Subcutaneous adipose tissue (tissue), 4 donors: ENCODE measurements around the gene GPN2. TPM values are rescaled to one million over a fixed set of nuclear protein-coding genes. Genes with fewer than 3 reads are reported as not detected.

Experiments
- total RNA-seq, 4 donors: library from RNA; depleted of rRNA; stranded (reverse); fragments of >200 nt; gene quantifications; one replicate each; pipeline ENCODE4 v1.1.0, GENCODE V29; 2016
- TF ChIP-seq, protein P1 (sequence below): fragments of 450-650 bp; IDR thresholded peaks from one replicate; pipeline ENCODE4 v1.5.1; 2016; ENCODE audit warnings: low read depth, mild to moderate bottlenecking, control low read depth, antibody characterized with exemption, moderate library complexity

GPN2 gene
- total RNA-seq, 4 donors from 2014 or later: 8.5 to 12.2 (median 9.9) TPM

DNA sequence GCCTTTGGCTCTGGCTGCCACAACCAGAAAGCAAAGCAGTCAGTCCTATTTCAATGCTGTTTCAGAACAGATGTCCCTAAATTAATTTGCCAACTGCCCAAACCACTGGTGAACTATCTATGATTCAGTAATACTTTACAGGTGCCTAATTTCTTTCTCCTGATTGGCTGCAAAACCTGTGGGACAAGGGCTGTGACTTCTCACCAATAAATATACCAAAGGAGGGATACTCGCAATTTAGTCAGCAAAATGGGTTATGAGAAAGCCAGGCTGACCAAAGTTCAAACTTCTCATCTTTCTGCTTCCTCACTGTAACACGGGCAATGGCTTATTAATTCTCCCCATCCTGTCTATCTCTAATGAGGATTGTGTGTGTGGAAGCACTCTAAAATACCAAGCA, 12.8 kb downstream of the GPN2 start:
- TF ChIP-seq, protein P1, sequence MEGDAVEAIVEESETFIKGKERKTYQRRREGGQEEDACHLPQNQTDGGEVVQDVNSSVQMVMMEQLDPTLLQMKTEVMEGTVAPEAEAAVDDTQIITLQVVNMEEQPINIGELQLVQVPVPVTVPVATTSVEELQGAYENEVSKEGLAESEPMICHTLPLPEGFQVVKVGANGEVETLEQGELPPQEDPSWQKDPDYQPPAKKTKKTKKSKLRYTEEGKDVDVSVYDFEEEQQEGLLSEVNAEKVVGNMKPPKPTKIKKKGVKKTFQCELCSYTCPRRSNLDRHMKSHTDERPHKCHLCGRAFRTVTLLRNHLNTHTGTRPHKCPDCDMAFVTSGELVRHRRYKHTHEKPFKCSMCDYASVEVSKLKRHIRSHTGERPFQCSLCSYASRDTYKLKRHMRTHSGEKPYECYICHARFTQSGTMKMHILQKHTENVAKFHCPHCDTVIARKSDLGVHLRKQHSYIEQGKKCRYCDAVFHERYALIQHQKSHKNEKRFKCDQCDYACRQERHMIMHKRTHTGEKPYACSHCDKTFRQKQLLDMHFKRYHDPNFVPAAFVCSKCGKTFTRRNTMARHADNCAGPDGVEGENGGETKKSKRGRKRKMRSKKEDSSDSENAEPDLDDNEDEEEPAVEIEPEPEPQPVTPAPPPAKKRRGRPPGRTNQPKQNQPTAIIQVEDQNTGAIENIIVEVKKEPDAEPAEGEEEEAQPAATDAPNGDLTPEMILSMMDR: no peak

DNA sequence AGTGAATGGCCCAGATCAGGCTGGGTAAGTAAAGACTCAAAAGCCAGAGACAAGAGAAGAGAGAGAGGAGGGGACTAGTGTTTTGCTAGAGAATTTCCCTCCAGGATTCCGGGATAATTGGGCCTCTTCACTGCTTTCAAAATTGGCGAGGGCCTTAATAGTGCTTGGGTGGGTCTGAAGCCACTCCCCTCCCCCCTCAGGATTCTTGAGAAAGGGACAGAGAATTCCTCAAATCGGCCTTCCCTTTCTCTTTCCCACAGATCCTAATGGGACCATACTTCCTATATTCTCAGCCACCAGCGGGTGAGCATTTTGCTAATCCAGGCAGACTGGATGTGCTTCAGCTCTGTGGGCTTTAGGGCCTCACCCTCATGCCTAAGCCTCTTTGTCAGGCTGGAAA, 15.2 kb downstream of the GPN2 start:
- TF ChIP-seq, protein P1: no peak

DNA sequence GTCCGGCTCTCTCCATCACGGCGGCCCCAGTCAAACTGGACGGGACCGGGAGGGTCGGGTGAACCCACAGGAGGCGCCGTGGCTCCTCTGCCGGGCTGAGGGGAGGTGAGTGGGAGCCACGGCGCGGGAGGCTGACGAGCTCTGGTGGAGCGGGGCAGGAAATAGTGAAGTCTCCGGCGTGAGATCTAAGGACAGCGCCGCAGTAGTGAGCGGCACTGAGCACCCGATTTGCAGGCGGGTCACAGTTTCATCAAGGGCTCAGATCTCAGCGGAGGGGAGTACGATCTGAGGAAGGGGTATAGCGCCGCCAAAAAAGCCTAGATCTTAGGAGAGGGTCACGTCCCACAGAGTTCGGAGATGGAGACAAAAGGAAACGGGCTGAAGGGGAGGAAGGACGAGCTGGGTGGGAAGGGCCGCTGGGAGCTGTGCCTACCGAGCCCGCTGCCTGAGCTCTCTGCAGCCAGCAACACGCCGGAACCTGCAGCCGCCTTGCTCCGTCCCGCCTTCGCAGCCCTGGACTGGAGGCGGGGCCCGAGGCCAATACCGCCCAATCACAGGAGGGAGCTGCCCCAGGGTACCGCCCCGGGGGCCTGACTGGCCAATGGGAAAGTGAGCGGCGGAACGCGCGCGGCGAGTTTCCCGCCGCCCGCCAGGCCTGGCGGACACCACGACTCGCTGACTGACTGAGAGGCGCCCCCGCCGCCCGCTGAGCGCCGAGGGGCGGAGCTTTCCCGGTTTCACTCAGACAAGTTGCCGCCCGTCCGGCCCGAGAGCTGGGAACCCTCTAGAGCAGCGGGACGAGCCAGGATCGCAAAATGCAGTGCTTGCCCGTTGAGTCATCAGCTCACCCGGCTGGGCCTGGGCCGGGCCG, 25.2 kb downstream of the GPN2 start:
- TF ChIP-seq, protein P1: no peak

DNA sequence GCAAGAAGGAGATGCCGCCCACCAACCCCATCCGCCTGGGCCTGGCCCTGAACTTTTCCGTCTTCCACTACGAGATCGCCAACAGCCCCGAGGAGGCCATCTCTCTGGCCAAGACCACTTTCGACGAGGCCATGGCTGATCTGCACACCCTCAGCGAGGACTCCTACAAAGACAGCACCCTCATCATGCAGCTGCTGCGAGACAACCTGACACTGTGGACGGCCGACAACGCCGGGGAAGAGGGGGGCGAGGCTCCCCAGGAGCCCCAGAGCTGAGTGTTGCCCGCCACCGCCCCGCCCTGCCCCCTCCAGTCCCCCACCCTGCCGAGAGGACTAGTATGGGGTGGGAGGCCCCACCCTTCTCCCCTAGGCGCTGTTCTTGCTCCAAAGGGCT, 26.4 kb downstream of the GPN2 start:
- TF ChIP-seq, protein P1: no peak

DNA sequence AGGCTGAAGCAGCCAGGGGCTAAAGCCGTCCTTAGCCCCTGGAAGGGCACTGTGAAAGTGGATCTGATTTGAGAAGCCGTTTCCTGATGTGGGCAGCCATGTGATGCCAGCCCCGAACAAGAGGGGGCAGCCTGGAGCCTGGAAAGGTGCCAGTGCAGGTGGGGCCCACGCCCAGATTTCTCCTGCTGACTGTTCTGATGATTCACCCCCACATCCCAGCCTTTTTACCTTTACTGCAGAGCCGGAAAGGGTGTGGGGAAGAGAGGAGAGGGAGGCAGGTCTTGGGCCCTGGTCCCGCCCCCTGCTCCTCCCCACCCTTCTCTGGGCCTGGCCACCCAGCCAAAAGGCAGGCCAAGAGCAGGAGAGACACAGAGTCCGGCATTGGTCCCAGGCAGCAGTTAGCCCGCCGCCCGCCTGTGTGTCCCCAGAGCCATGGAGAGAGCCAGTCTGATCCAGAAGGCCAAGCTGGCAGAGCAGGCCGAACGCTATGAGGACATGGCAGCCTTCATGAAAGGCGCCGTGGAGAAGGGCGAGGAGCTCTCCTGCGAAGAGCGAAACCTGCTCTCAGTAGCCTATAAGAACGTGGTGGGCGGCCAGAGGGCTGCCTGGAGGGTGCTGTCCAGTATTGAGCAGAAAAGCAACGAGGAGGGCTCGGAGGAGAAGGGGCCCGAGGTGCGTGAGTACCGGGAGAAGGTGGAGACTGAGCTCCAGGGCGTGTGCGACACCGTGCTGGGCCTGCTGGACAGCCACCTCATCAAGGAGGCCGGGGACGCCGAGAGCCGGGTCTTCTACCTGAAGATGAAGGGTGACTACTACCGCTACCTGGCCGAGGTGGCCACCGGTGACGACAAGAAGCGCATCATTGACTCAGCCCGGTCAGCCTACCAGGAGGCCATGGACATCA, 27.1 kb downstream of the GPN2 start, which contains the start of gene SFN:
SFN (plus strand) TSS at position 369 of the 904 bp plus-strand sequence; CDS start at position 433, 64 bp downstream.
- TF ChIP-seq, protein P1: no peak

DNA sequence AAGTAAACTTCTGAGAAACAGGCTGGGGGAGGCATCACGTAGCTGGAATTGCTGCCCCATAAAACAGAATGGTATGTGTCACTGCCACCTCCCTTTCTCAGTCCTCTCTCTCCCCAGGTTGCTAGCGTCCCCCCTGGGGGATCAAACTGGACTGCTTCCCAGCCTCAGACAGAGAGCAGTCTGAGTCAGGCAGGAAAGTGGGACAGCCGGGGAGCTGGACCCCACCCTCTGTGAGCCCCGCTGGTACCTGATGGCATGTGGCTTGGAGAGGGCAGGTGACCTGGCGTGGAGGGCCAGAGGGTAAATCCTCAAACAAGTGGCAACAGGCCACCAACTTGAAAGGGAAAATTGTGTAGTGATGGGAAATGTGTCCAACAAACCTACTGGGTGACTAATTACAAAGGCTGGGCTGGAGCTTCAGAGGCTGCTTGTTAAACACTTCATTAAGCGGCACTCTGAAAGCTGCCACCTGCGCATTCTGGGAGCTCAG, 28.1 kb downstream of the GPN2 start:
- TF ChIP-seq, protein P1: no peak

DNA sequence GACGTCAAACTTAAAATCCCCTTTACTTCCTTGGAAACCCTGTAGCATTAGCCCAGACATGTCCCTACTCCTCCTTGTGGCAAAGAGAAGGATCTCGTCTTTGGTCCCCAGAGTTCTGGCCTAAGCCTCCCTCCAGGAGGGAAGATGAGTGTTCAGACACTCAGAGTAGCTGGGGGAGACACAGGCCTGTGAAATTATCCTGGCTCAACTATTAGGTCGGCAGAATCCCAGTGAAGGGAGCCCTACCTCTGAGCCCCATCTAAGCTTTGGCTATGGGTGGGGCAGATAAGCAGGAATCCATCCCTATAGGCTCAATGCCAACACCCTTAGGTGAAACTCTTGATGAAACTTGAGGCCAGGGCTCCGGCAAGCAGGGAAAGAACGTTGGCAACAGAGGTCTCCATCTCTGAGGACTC, 28.8 kb downstream of the GPN2 start:
- TF ChIP-seq, protein P1: no peak
